Neural progenitor cell (in vitro differentiated cells): ENCODE results near the gene ADORA2A. TPM values are rescaled to one million over a fixed set of nuclear protein-coding genes. Genes with fewer than 3 reads are reported as not detected.

ENCODE experiments used
- DNase-seq: peaks from one replicate; pipeline ENCODE4 v3.0.0-alpha.2; 2016; ENCODE audit warnings: low spot score
- H2AFZ ChIP-seq: fragments of 200-600 bp; sonication (generic); replicated peaks from 2 replicates; pipeline ENCODE4 v1.6.1; 2016; ENCODE audit warnings: antibody characterized with exemption
- H3F3A ChIP-seq: fragments of 200-600 bp; sonication (generic); 2 replicates; pipeline ENCODE4 v1.6.1; 2016; ENCODE audit warnings: antibody characterized with exemption, low read depth
- H3K27ac ChIP-seq: fragments of 200-600 bp; sonication (generic); 2 replicates; pipeline ENCODE4 v1.5.1; 2016; ENCODE audit warnings: mild to moderate bottlenecking
- H3K27me3 ChIP-seq: fragments of 200-600 bp; sonication (generic); 2 replicates; pipeline ENCODE4 v1.6.1; 2016; ENCODE audit warnings: mild to moderate bottlenecking, moderate library complexity
- H3K36me3 ChIP-seq: fragments of 200-600 bp; sonication (generic); 2 replicates; pipeline ENCODE4 v1.5.1; 2016
- H3K4me1 ChIP-seq: fragments of 200-600 bp; sonication (generic); 2 replicates; pipeline ENCODE4 v1.6.1; 2016; ENCODE audit warnings: mixed run types
- H3K4me2 ChIP-seq: fragments of 200-600 bp; sonication (generic); 2 replicates; pipeline ENCODE4 v1.6.1; 2016
- H3K4me3 ChIP-seq: fragments of 200-600 bp; sonication (generic); 2 replicates; pipeline ENCODE4 v1.5.1; 2016
- H3K79me2 ChIP-seq: fragments of 200-600 bp; sonication (generic); 2 replicates; pipeline ENCODE4 v1.6.1; 2016; ENCODE audit warnings: low read depth
- H3K9ac ChIP-seq: fragments of 200-600 bp; sonication (generic); 2 replicates; pipeline ENCODE4 v1.6.1; 2016
- H3K9me3 ChIP-seq: fragments of 200-600 bp; sonication (generic); 2 replicates; pipeline ENCODE4 v1.5.1; 2016; ENCODE audit warnings: low read depth
- H4K20me1 ChIP-seq: fragments of 200-600 bp; sonication (generic); 2 replicates; pipeline ENCODE4 v1.6.1; 2016; ENCODE audit warnings: low read depth
- H3K27ac Mint-ChIP-seq: 3 replicates; pipeline ENCODE4 v1.8.0; 2021; ENCODE audit warnings: mixed read lengths
- H3K27me3 Mint-ChIP-seq: 2 replicates; pipeline ENCODE4 v1.8.0; 2022; ENCODE audit warnings: low read depth, mild to moderate bottlenecking, inconsistent platforms, moderate library complexity, mixed read lengths; ENCODE audit not compliant: insufficient read depth
- H3K36me3 Mint-ChIP-seq: 3 replicates; pipeline ENCODE4 v1.8.0; 2021; ENCODE audit warnings: mixed read lengths
- H3K4me1 Mint-ChIP-seq: 3 replicates; pipeline ENCODE4 v1.8.0; 2021; ENCODE audit warnings: mixed read lengths
- H3K4me3 Mint-ChIP-seq: 3 replicates; pipeline ENCODE4 v1.8.0; 2021; ENCODE audit warnings: mild to moderate bottlenecking, moderate library complexity, mixed read lengths
- H3K9me3 Mint-ChIP-seq: 3 replicates; pipeline ENCODE4 v1.8.0; 2020; ENCODE audit warnings: mixed read lengths
- EZH2 ChIP-seq: fragments of 200-600 bp; sonication (generic); IDR thresholded peaks from 2 replicates; pipeline ENCODE4 v1.6.1; 2017; ENCODE audit warnings: antibody characterized with exemption, mild to moderate bottlenecking, moderate library complexity
- EZH2phosphoT487 ChIP-seq: fragments of 200-600 bp; sonication (generic); IDR thresholded peaks from 2 replicates; pipeline ENCODE4 v1.6.1; 2017; ENCODE audit warnings: antibody characterized with exemption
- total RNA-seq: library from RNA; depleted of rRNA; stranded (reverse); fragments of >200 nt; gene quantifications from 2 replicates; pipeline ENCODE4 v1.2.3, GENCODE V29; 2015; ENCODE audit warnings: low replicate concordance
- TF ChIP-seq, protein P1 (sequence below): fragments of 200-600 bp; sonication (generic); IDR thresholded peaks from 2 replicates; pipeline ENCODE4 v1.5.1; 2017; ENCODE audit warnings: antibody characterized with exemption, mild to moderate bottlenecking

ADORA2A gene
- total RNA-seq, 1 donor from 2014 or later = 0.51 TPM

DNA sequence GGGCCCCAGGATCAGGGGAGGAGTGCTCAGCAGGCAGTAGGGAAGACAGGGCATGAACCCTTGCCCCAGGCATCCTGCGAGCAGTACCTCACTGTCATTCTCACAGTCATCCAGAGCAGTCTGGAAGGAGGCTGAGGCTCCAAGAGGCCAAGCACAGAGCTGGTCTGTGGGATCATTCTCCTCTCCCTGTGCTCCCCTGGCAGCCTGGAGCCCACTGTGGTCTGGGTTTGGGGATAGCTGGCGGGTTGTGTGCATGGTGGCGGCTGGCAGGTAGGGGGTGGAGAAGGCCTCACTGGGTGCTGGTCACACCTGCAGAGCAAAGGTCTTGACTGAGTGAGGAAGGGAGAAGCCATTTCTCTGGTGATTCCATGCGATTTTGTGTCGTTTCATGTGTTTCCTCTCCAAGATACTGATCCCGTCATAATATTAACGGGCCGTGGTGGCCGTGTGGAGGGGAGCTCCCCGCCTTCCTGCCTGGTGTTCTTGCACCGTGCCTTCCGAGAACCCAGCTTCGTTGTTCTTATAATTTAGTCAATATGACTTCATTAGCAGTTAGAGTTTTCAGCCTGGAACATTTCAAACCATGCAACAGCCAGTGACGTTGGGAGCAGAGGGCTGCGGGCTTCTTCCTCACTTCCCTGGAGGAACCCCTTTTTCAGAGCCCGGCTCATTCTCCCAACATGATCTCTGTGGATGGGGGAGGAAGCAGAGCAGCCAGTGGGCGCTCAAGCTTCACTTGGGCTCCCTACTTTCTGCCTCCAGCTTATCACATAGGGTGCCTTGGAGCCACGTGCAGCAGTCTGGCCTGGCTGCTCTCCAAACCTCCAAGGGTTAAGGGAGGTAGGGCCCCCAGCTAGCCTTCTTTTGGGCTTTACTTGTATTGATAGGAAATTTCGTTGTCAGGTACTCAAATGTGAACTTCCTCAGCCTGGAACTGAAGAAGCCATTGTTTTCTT lies 20.8 kb upstream of the ADORA2A start:
- H3K4me3 ChIP-seq = no peak overlapping the region
- H4K20me1 ChIP-seq = peaks cover 14% of the 10 kb centered on the region
- Mint-ChIP-seq H3K27me3 (peaks cover 3% of the 10 kb centered on the region), H3K4me1 (peaks cover 9% of the 10 kb centered on the region), H3K36me3 (peaks cover 32% of the 10 kb centered on the region), H3K9me3 (no peaks in the 10 kb centered on the region), H3K4me3 (peak overlapping the region; percentile 14), H3K27ac (peak overlapping the region; percentile 95)
- no peaks in the 10 kb centered on the region for H3K36me3 ChIP-seq
- H3F3A ChIP-seq = no peaks in the 10 kb centered on the region
- H2AFZ ChIP-seq = no peak overlapping the region
- H3K9me3 ChIP-seq = no peaks in the 10 kb centered on the region
- no peak overlapping the region for H3K9ac ChIP-seq
- no peak for DNase-seq
- H3K79me2 ChIP-seq = no peaks in the 10 kb centered on the region
- H3K27ac ChIP-seq = no peak overlapping the region
- no peak overlapping the region for H3K4me2 ChIP-seq
- TF ChIP-seq EZH2phosphoT487 (no peak), EZH2 (no peak)
- TF ChIP-seq, protein P1, sequence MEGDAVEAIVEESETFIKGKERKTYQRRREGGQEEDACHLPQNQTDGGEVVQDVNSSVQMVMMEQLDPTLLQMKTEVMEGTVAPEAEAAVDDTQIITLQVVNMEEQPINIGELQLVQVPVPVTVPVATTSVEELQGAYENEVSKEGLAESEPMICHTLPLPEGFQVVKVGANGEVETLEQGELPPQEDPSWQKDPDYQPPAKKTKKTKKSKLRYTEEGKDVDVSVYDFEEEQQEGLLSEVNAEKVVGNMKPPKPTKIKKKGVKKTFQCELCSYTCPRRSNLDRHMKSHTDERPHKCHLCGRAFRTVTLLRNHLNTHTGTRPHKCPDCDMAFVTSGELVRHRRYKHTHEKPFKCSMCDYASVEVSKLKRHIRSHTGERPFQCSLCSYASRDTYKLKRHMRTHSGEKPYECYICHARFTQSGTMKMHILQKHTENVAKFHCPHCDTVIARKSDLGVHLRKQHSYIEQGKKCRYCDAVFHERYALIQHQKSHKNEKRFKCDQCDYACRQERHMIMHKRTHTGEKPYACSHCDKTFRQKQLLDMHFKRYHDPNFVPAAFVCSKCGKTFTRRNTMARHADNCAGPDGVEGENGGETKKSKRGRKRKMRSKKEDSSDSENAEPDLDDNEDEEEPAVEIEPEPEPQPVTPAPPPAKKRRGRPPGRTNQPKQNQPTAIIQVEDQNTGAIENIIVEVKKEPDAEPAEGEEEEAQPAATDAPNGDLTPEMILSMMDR = no peak
- H3K4me1 ChIP-seq = no peaks in the 10 kb centered on the region
- no peaks in the 10 kb centered on the region for H3K27me3 ChIP-seq

DNA sequence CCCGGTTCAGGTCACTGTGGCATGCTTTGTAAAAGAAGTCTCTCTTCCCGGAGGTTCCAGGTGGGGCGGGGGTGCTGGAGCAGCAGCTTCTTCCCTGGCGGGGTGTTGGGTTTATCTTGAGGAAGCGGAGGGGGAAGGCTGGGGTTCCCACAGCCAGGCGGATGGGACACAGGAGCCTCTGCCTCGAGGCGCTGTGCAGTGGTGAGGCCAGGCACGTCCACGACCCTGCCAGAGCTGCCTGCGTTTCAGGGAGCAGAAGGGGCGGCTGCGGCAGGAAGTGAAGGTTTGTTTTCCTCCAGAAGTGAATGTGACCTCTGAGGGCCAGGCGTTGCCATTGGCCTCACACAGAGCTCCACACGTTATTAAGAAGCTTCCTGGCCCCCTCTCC lies 20.1 kb upstream of the ADORA2A start:
- H3K4me3 Mint-ChIP-seq = no peak overlapping the region
- H4K20me1 ChIP-seq = peaks cover 14% of the 10 kb centered on the region
- no peaks in the 10 kb centered on the region for H3F3A ChIP-seq
- no peak overlapping the region for H3K9ac ChIP-seq
- H3K9me3 Mint-ChIP-seq = no peaks in the 10 kb centered on the region
- peaks cover 3% of the 10 kb centered on the region for H3K27me3 Mint-ChIP-seq
- no peak overlapping the region for H2AFZ ChIP-seq
- H3K79me2 ChIP-seq = no peaks in the 10 kb centered on the region
- peak overlapping the region; percentile 95 for H3K27ac Mint-ChIP-seq
- no peaks in the 10 kb centered on the region for H3K36me3 ChIP-seq
- H3K36me3 Mint-ChIP-seq = peaks cover 31% of the 10 kb centered on the region
- no peak overlapping the region for H3K4me3 ChIP-seq
- no peaks in the 10 kb centered on the region for H3K4me1 ChIP-seq
- no peak overlapping the region for H3K4me2 ChIP-seq
- H3K27me3 ChIP-seq = no peaks in the 10 kb centered on the region
- no peaks in the 10 kb centered on the region for H3K9me3 ChIP-seq
- TF ChIP-seq EZH2 (no peak), EZH2phosphoT487 (no peak)
- TF ChIP-seq, protein P1 = no peak
- H3K4me1 Mint-ChIP-seq = peaks cover 9% of the 10 kb centered on the region
- no peak for DNase-seq
- H3K27ac ChIP-seq = no peak overlapping the region

DNA sequence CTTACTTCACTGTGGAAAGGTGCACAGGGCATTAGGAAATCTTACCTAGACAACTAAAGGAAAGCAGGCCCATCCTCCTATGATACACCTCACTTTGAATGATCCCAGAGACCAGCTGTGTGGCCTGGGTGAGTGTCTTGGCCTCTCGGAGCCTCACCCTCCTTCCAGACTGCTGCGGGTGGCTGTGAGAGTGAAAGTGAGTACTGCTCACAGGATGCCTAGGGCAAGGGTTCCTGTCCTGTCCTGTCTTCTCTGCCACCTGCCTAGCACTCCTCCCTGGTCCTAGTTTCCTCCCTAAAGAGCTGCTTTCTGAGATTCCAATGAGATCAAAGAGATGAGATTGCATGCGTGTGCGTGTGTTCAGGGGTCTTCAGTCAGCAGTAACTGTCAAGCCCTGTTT lies 19.5 kb upstream of the ADORA2A start:
- Histone ChIP-seq H3K4me1 (no peaks in the 10 kb centered on the region), H3K4me2 (no peak overlapping the region), H3K9me3 (no peaks in the 10 kb centered on the region), H4K20me1 (peaks cover 14% of the 10 kb centered on the region), H2AFZ (no peak overlapping the region), H3K79me2 (no peaks in the 10 kb centered on the region), H3K9ac (no peak overlapping the region), H3K4me3 (no peak overlapping the region), H3K27ac (no peak overlapping the region), H3F3A (no peaks in the 10 kb centered on the region), H3K27me3 (no peaks in the 10 kb centered on the region), H3K36me3 (no peaks in the 10 kb centered on the region)
- Mint-ChIP-seq H3K4me3 (no peak overlapping the region), H3K4me1 (peaks cover 9% of the 10 kb centered on the region), H3K27ac (peak overlapping the region; percentile 47), H3K27me3 (peaks cover 3% of the 10 kb centered on the region), H3K9me3 (no peaks in the 10 kb centered on the region), H3K36me3 (peaks cover 28% of the 10 kb centered on the region)
- TF ChIP-seq EZH2 = no peak
- TF ChIP-seq, protein P1 = no peak
- no peak for TF ChIP-seq EZH2phosphoT487
- DNase-seq = no peak
